ENCODE measurements around the gene MED27. TPM values are rescaled to one million over a fixed set of nuclear protein-coding genes. Genes with fewer than 3 reads are reported as not detected.

MED27 gene
- total and polyA plus RNA-seq, 2 of the 8 experiments (the other 6 are each of a cell fraction or from before 2014, with no cell fraction given), result 29.9 to 56.5 TPM

DNA sequence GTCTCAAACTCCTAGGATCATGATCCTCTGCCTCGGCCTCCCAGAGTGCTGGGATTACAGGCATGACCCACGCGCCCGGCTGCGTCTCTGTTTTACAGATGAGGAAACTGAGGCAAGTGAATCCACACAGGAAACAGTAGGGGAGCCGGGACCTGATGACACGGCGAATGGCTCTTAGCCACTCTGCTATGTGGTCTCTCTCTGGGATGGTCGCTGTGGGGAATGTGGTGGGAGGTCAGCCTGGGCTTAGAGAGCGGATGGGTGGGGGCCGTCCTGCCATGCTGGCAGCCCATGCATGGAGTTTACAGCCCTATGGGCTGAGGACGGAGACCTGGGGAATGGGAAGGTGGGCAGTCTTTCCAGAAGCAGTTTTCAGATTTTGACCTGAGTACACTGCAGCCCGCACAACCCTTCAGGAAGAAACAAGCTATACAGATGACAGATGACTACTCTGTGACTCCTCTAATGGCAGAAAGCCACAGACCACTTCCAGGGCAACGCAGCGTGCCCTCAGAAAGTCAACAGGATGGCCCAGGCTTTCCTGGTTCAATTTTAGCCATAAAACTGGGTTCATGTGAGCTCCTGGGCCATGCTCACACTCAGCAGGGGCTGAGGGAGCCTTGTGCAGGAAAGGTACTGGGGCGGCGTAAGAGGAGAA lies 203.7 kb downstream of the MED27 start:
- CTCF ChIA-PET (ENCODE audit: partially characterized antibody), result interaction anchor here (1.3 to 4.6 kb wide), 5 partner anchors 10 to 293 kb away, joined by 3 to 25 read pairs (median 4); no protein-coding TSS in a partner anchor
- POLR2A ChIA-PET (ENCODE audit: partially characterized antibody), result no interaction called here

More for the DNA sequence above, 203.7 kb downstream of the MED27 start:
- Histone ChIP-seq H3K14ac (ENCODE audit: insufficient read length) (no peak overlapping the region), H3K79me1 (ENCODE audit: low read depth, low read length) (no peaks in the 10 kb centered on the region), H3K9me3 (ENCODE audit: insufficient read depth in 2 of 2, low read depth in 1 of 2, low read length in 1 of 2) (no peaks in the 10 kb centered on the region), H3K79me2 (ENCODE audit: control insufficient read depth in 1 of 2, insufficient read depth in 2 of 2, low read length in 2 of 2) (no peaks in the 10 kb centered on the region), H3K4ac (replicated peaks; ENCODE audit: insufficient read length, low read depth, low read length) (no peak overlapping the region), H3K18ac (ENCODE audit: extremely low read depth, low read length) (no peak overlapping the region), H2BK5ac (ENCODE audit: low read depth, low read length) (no peak overlapping the region), H3K27ac (ENCODE audit: low read depth, low read length) (no peak overlapping the region), H3K9ac (replicated peaks in 1 of 4; ENCODE audit: extremely low read depth in 1 of 4, low read depth in 3 of 4, low read length in 3 of 4) (no peak overlapping the region), H2AFZ (ENCODE audit: low read length) (no peak overlapping the region), H3K4me2 (ENCODE audit: insufficient read depth in 1 of 2, low read depth in 2 of 2, low read length in 2 of 2) (no peak overlapping the region), H4K8ac (ENCODE audit: extremely low read depth, insufficient read depth, low read length) (no peak overlapping the region), H3K4me3 (ENCODE audit: extremely low read depth in 1 of 4, insufficient read depth in 2 of 4, low read depth in 3 of 4, low read length in 4 of 4) (no peak overlapping the region), H2AK5ac (ENCODE audit: low read depth, low read length) (no peak overlapping the region), H3K27me3 (replicated peaks in 1 of 4; ENCODE audit: control insufficient read depth in 3 of 4, extremely low read depth in 1 of 4, insufficient read depth in 3 of 4, low read length in 3 of 4) (no peaks in the 10 kb centered on the region), H2BK12ac (ENCODE audit: low read depth, low read length) (no peak overlapping the region), H3K23me2 (ENCODE audit: low read depth, low read length) (no peaks in the 10 kb centered on the region), H4K5ac (ENCODE audit: insufficient read length, low read depth, low read length) (no peak overlapping the region), H4K20me1 (replicated peaks in 1 of 2; ENCODE audit: control insufficient read depth in 1 of 2, insufficient read depth in 2 of 2, low read length in 2 of 2) (no peaks in the 10 kb centered on the region), H3K36me3 (ENCODE audit: control insufficient read depth in 2 of 4, insufficient read depth in 4 of 4, low read length in 3 of 4) (no peaks in the 10 kb centered on the region), H3K23ac (ENCODE audit: insufficient read length) (no peak overlapping the region), H3K4me1 (replicated peaks in 1 of 4; ENCODE audit: control insufficient read depth in 3 of 4, insufficient read depth in 4 of 4, low read length in 3 of 4) (peaks cover 0 to 3% (median 2%) of the 10 kb centered on the region in 4 experiments; a peak in 4 of 7 replicates), H4K91ac (replicated peaks; ENCODE audit: insufficient read length, low read length) (no peak overlapping the region), H2BK15ac (ENCODE audit: low read length) (0 out of 2 replicates have a peak overlapping the region, but pooled peaks have one; percentile 29), H3K56ac (replicated peaks; ENCODE audit: insufficient read length, low read depth, low read length) (no peak overlapping the region), H2BK120ac (replicated peaks; ENCODE audit: low read depth, low read length) (no peak overlapping the region), H2BK20ac (ENCODE audit: low read length) (no peak overlapping the region)
- DNase-seq (ENCODE audit: low read depth in 1 of 2, low spot score in 2 of 2) (no peak), FAIRE-seq (no peak)
- 95% methylated on average over 16 of the region's 17 CpGs; no CpG with 5 or more reads in 1 of the 2 experiments for WGBS, 2 experiments (ENCODE audit: extremely low coverage in 1 of 2, insufficient coverage in 1 of 2, insufficient read length in 1 of 2, insufficient replicate concordance in 2 of 2, low coverage in 1 of 2, low lambda C conversion rate in 2 of 2, missing lambda C conversion rate in 1 of 2)
- no peak for TF ChIP-seq CBX8 (IDR thresholded peaks at IDR 0.05; ENCODE audit: borderline replicate concordance, low read depth, low read length)
